Measurements from ENCODE around the gene FUBP3. TPM values are rescaled to one million over a fixed set of nuclear protein-coding genes. Genes with fewer than 3 reads are reported as not detected.

Gene FUBP3
- total and polyA plus RNA-seq, 3 donors from 2014 or later: 59.4 to 88.7 (median 85.3) TPM

- WGBS, 2 donors: 77 to 78% methylated on average over 9 to 10 of the region's 10 CpGs
- intact Hi-C loops (cut with DNase I; ENCODE audit: low total_unique reads): no loop called here
Observed at GRCh38 chr9:130607640-130608420, 28.5 kb downstream of the FUBP3 start.

DNA sequence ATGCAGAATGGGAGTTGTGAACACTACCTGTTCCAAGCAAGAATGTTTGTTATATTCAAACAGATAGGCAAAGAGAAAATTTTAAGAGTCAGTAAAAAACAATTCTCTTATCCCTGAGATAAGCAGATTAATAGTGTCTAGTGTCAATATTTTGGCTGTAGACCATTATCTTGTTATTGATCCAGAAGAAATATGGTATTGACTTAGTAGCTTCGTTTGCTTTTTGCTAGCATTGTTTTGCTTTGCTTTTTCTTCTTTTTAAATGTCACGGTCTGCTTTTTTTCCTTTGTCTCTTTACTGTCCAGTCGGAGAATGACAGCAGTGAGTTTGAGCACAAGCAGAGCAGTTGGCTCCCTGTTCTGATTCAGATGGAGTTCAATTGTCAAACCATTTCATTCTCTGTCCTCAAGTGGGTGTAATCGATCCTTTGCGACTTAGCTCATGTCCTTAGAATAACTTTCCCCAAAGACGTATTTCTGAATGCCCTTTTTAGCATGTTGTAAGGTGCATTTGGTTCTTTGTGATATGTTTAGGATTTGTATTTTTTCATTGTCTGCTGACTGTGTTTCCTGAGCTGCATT is 29.3 kb downstream of the FUBP3 start:
- Histone ChIP-seq H3K9me3 (no peaks in the 10 kb centered on the region), H3K4me3 (no peak overlapping the region), H3K27me3 (no peaks in the 10 kb centered on the region), H3K4me1 (peaks cover 6% of the 10 kb centered on the region), H3K27ac (no peak overlapping the region), H3K36me3 (ENCODE audit: low read depth, missing control alignments) (no peaks in the 10 kb centered on the region)
- intact Hi-C loops (cut with DNase I; ENCODE audit: low total_unique reads): no loop called here
- TF ChIP-seq CTCF (IDR thresholded peaks at IDR 0.05) (no peak), POLR2A (IDR thresholded peaks at IDR 0.05) (no peak)
- no peak for DNase-seq
- WGBS, 2 donors: 84 to 90% methylated on average over 6 of the region's 6 CpGs

More at GRCh38 chr9:130607640-130608420, 28.5 kb downstream of the FUBP3 start:
- no peak overlapping the region for H3K4me3 ChIP-seq
- DNase-seq: no peak
- H3K9me3 ChIP-seq: no peaks in the 10 kb centered on the region
- no peak for TF ChIP-seq CTCF (IDR thresholded peaks at IDR 0.05)
- no peak for TF ChIP-seq POLR2A (IDR thresholded peaks at IDR 0.05)
- no peaks in the 10 kb centered on the region for H3K27me3 ChIP-seq
- no peak overlapping the region for H3K27ac ChIP-seq
- H3K4me1 ChIP-seq: peaks cover 6% of the 10 kb centered on the region
- H3K36me3 ChIP-seq (ENCODE audit: low read depth, missing control alignments): no peaks in the 10 kb centered on the region

DNA sequence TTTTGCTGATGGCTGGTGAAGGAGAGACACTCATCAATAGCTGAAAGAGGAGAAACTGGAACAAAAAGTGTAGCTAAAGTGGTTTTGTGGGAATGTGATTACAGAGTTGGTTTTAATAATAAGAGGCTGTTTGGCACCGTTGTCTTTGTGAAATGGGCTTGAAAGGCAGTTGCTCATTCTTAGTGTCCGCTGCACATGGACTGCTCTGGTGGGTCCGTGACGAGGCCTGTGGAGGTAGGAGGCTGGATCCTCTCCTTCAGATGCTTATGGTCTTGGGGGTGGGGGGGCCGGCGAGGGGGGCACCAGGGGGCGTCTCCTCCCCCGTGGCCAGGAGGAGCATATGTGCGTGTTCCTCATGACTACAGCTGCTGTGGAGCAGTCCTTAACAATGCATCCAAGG is 29.8 kb downstream of the FUBP3 start:
- TF ChIP-seq POLR2A (IDR thresholded peaks at IDR 0.05): no peak
- no peak for TF ChIP-seq CTCF (IDR thresholded peaks at IDR 0.05)
- no peak for DNase-seq
- no peaks in the 10 kb centered on the region for H3K36me3 ChIP-seq (ENCODE audit: low read depth, missing control alignments)
- no peaks in the 10 kb centered on the region for H3K27me3 ChIP-seq
- intact Hi-C loops (cut with DNase I; ENCODE audit: low total_unique reads): no loop called here
- H3K4me3 ChIP-seq: no peak overlapping the region
- 69 to 81% methylated on average over 9 of the region's 9 CpGs for WGBS, 2 donors
- H3K9me3 ChIP-seq: no peaks in the 10 kb centered on the region
- H3K4me1 ChIP-seq: peaks cover 6% of the 10 kb centered on the region
- H3K27ac ChIP-seq: no peak overlapping the region

DNA sequence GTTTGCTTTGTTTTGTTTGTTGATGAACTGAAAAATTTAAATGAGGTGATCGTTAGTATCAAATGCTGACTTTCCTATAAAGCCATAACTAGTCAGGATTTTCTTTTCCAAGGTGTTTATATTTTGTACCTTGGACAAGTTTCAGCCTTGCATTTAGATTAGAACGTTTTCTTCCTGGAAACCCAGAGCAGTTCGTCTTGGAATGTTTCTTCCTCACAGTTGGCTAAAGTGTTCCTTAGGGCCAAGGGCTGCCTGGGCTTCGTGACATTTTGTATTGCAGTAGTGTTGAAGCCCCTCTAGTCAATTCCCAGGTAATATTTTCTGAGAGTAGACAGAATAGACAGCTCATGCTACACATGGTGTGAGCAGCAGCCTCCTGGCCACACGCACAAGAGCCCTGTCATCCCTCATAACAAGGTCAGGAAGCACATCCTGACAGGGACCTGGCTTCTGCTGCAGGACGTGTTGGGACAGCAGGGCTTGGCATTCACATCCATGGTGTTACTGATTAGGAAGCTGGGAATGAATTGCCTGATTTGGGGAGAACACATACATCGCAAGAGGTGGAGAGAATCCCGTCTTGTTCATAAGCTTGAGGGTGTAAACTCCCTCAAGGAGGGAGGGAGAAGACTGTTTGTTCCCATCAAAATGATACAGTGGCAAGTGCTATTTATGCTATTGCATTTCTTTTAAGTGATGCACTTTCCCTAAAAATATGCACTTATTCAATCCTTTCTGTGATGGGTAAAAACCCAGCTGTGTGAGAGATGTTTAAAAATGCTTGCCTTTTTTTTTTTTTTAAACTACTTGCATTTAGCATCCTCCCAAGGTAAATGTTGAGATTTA is 31.7 kb downstream of the FUBP3 start:
- TF ChIP-seq POLR2A (IDR thresholded peaks at IDR 0.05) (no peak), CTCF (IDR thresholded peaks at IDR 0.05) (no peak)
- H3K9me3 ChIP-seq: no peaks in the 10 kb centered on the region

More for the DNA sequence above, 31.7 kb downstream of the FUBP3 start:
- Histone ChIP-seq H3K36me3 (ENCODE audit: low read depth, missing control alignments) (no peaks in the 10 kb centered on the region), H3K27ac (no peak overlapping the region), H3K4me1 (peaks cover 6% of the 10 kb centered on the region), H3K4me3 (no peak overlapping the region), H3K27me3 (no peaks in the 10 kb centered on the region)
- intact Hi-C loops (cut with DNase I; ENCODE audit: low total_unique reads): no loop called here
- 49 to 51% methylated on average over 8 of the region's 8 CpGs for WGBS, 2 donors
- no peak for DNase-seq
